Karpas-422 (cell line): ENCODE measurements around the gene SLC25A45. TPM values are rescaled to one million over a fixed set of nuclear protein-coding genes. Genes with fewer than 3 reads are reported as not detected.

Source experiments
- DNase-seq: peaks from one replicate; pipeline ENCODE4 v3.0.0-alpha.2; 2015
- H2AFZ ChIP-seq: fragments of 200-600 bp; sonication (generic); 2 replicates; pipeline ENCODE4 v1.6.1; 2014; ENCODE audit warnings: antibody characterized with exemption, low read length, mixed read lengths
- H3K27ac ChIP-seq: fragments of 200-600 bp; sonication (generic); 2 replicates; pipeline ENCODE4 v1.5.1; 2014; ENCODE audit warnings: mild to moderate bottlenecking, low read length, moderate library complexity
- H3K27me3 ChIP-seq: fragments of 200-600 bp; sonication (generic); 2 replicates; pipeline ENCODE4 v1.6.1; 2014; ENCODE audit warnings: low read length, mixed read lengths
- H3K36me3 ChIP-seq: fragments of 200-600 bp; sonication (generic); 2 replicates; pipeline ENCODE4 v1.6.1; 2014; ENCODE audit warnings: low read length, mixed read lengths; ENCODE audit not compliant: insufficient read depth
- H3K4me1 ChIP-seq: fragments of 200-600 bp; sonication (generic); 2 replicates; pipeline ENCODE4 v1.6.1; 2014; ENCODE audit warnings: mild to moderate bottlenecking, low read length, mixed read lengths
- H3K4me2 ChIP-seq: fragments of 200-600 bp; sonication (generic); 2 replicates; pipeline ENCODE4 v1.6.1; 2014; ENCODE audit warnings: low read length, low read depth, mild to moderate bottlenecking; ENCODE audit not compliant: poor library complexity, severe bottlenecking
- H3K4me3 ChIP-seq: fragments of 200-600 bp; sonication (generic); 2 replicates; pipeline ENCODE4 v1.5.1; 2014; ENCODE audit warnings: mild to moderate bottlenecking, antibody characterized with exemption, low read length, mixed read lengths
- H3K79me2 ChIP-seq: fragments of 200-600 bp; sonication (generic); 2 replicates; pipeline ENCODE4 v1.6.1; 2014; ENCODE audit warnings: mild to moderate bottlenecking, low read length, mixed read lengths
- H3K9ac ChIP-seq: fragments of 200-600 bp; sonication (generic); 2 replicates; pipeline ENCODE4 v1.6.0; 2014; ENCODE audit warnings: low read length
- H3K9me2 ChIP-seq: fragments of 200-600 bp; sonication (generic), shearing (Covaris generic); replicated peaks from 2 replicates; pipeline ENCODE4 v1.6.0; 2014; ENCODE audit warnings: mild to moderate bottlenecking, low read length, moderate library complexity; ENCODE audit not compliant: insufficient read depth
- H3K9me3 ChIP-seq: fragments of 300-700, 200-600 bp; sonication (generic); 2 replicates; pipeline ENCODE4 v1.6.1; 2014; ENCODE audit warnings: low read length, mixed read lengths
- H4K20me1 ChIP-seq: fragments of 200-600 bp; sonication (generic); 2 replicates; pipeline ENCODE4 v1.6.1; 2014; ENCODE audit warnings: mild to moderate bottlenecking, antibody characterized with exemption, low read length, low read depth; ENCODE audit not compliant: insufficient read depth
- total RNA-seq: library from RNA; depleted of rRNA; stranded (reverse); fragments of >200 nt; shearing (Covaris generic); gene quantifications from 2 replicates; pipeline ENCODE4 v1.2.3, GENCODE V29; 2014; ENCODE audit warnings: low replicate concordance

The SLC25A45 gene
- total RNA-seq, 1 experiment from 2014 or later = 9.7 TPM

- H3K36me3 ChIP-seq = 0 out of 2 replicates have a peak, but pooled peaks cover under 1% of the 10 kb centered on the region
- H3K4me1 ChIP-seq = peaks cover 14% of the 10 kb centered on the region
- no peaks in the 10 kb centered on the region for H3K9me2 ChIP-seq
- no peak overlapping the region for H2AFZ ChIP-seq
- no peaks in the 10 kb centered on the region for H3K9me3 ChIP-seq
- no peaks in the 10 kb centered on the region for H3K79me2 ChIP-seq
- no peak overlapping the region for H3K9ac ChIP-seq
- no peaks in the 10 kb centered on the region for H3K27me3 ChIP-seq
- H4K20me1 ChIP-seq = no peaks in the 10 kb centered on the region
- H3K27ac ChIP-seq = no peak overlapping the region
- DNase-seq = no peak
- H3K4me3 ChIP-seq = no peak overlapping the region
- H3K4me2 ChIP-seq = no peak overlapping the region
Observed at GRCh38 chr11:65356394-65356972, 26.0 kb downstream of the SLC25A45 start.

- no peak overlapping the region for H2AFZ ChIP-seq
Observed at GRCh38 chr11:65355776-65356393, 26.6 kb downstream of the SLC25A45 start.

GRCh38 chr11:65355013-65355775, 27.3 kb downstream of the SLC25A45 start:
- H3K9ac ChIP-seq = peak overlapping the region; percentile 71
- no peaks in the 10 kb centered on the region for H3K9me2 ChIP-seq
- H3K4me3 ChIP-seq = peak overlapping the region; percentile 80
- H3K27ac ChIP-seq = no peak overlapping the region
- no peaks in the 10 kb centered on the region for H3K27me3 ChIP-seq
- H3K4me2 ChIP-seq = peak overlapping the region; percentile 76
- H3K4me1 ChIP-seq = peaks cover 14% of the 10 kb centered on the region
- H3K9me3 ChIP-seq = no peaks in the 10 kb centered on the region
- no peaks in the 10 kb centered on the region for H3K79me2 ChIP-seq
- no peaks in the 10 kb centered on the region for H4K20me1 ChIP-seq
- H2AFZ ChIP-seq = peak overlapping the region; percentile 86
- peaks cover 8% of the 10 kb centered on the region; the same call in 1 of the 2 replicates for H3K36me3 ChIP-seq
- DNase-seq = peak; percentile 66

More at GRCh38 chr11:65355776-65356393, 26.6 kb downstream of the SLC25A45 start:
- Histone ChIP-seq H3K4me2 (peak overlapping the region; percentile 76), H3K9me3 (no peaks in the 10 kb centered on the region), H4K20me1 (no peaks in the 10 kb centered on the region), H3K36me3 (peaks cover 7% of the 10 kb centered on the region; the same call in 1 of the 2 replicates), H3K4me1 (peaks cover 14% of the 10 kb centered on the region), H3K9ac (peak overlapping the region; percentile 71; the same call in 1 of the 2 replicates), H3K27ac (no peak overlapping the region), H3K9me2 (no peaks in the 10 kb centered on the region), H3K79me2 (no peaks in the 10 kb centered on the region), H3K4me3 (no peak overlapping the region; the same call in 1 of the 2 replicates), H3K27me3 (no peaks in the 10 kb centered on the region)
- DNase-seq = no peak

GRCh38 chr11:65354265-65355012, 28.0 kb downstream of the SLC25A45 start, which contains the start of gene TIGD3:
Gene TIGD3 (plus strand): TSS chr11:65354751. CDS start chr11:65355809, 1,058 bp downstream.
- peak within 1 kb of the TSS; percentile 86 for H2AFZ ChIP-seq
- H3K4me3 ChIP-seq = peak within 1 kb of the TSS; percentile 80
- H3K27ac ChIP-seq = no peak within 1 kb of the TSS
- H3K9ac ChIP-seq = peak within 1 kb of the TSS; percentile 71
- no peaks in the 10 kb centered on the region for H3K79me2 ChIP-seq
- peaks cover 8% of the 10 kb centered on the region; the same call in 1 of the 2 replicates for H3K36me3 ChIP-seq
- peak; percentile 99 for DNase-seq
- no peaks in the 10 kb centered on the region for H4K20me1 ChIP-seq
- H3K9me3 ChIP-seq = no peaks in the 10 kb centered on the region
- H3K4me2 ChIP-seq = peak within 1 kb of the TSS; percentile 76
- peaks cover 14% of the 10 kb centered on the region for H3K4me1 ChIP-seq
- H3K9me2 ChIP-seq = no peaks in the 10 kb centered on the region
- no peaks in the 10 kb centered on the region for H3K27me3 ChIP-seq

- Histone ChIP-seq H2AFZ (0 out of 2 replicates have a peak overlapping the region, but pooled peaks have one; percentile 33), H3K4me1 (peaks cover 14% of the 10 kb centered on the region), H3K9me2 (no peaks in the 10 kb centered on the region), H3K79me2 (no peaks in the 10 kb centered on the region), H3K4me2 (peak overlapping the region; percentile 76), H3K27me3 (no peaks in the 10 kb centered on the region), H3K4me3 (peak overlapping the region; percentile 80; the same call in 1 of the 2 replicates), H3K9ac (peak overlapping the region; percentile 61; the same call in 1 of the 2 replicates), H4K20me1 (no peaks in the 10 kb centered on the region), H3K9me3 (no peaks in the 10 kb centered on the region), H3K36me3 (peaks cover 12% of the 10 kb centered on the region; the same call in 1 of the 2 replicates), H3K27ac (no peak overlapping the region)
- DNase-seq = no peak
Observed at GRCh38 chr11:65353900-65354264, 28.6 kb downstream of the SLC25A45 start.

- Histone ChIP-seq H3K27me3 (no peaks in the 10 kb centered on the region), H3K27ac (no peak overlapping the region)
Observed at GRCh38 chr11:65353376-65353775, 29.1 kb downstream of the SLC25A45 start.

GRCh38 chr11:65352783-65353182, 29.7 kb downstream of the SLC25A45 start:
- Histone ChIP-seq H3K36me3 (peaks cover 17% of the 10 kb centered on the region; the same call in 1 of the 2 replicates), H3K27ac (no peak overlapping the region)

More at GRCh38 chr11:65353376-65353775, 29.1 kb downstream of the SLC25A45 start:
- no peak for DNase-seq
- Histone ChIP-seq H3K9ac (no peak overlapping the region), H3K4me3 (no peak overlapping the region), H3K79me2 (no peaks in the 10 kb centered on the region), H3K4me1 (peaks cover 14% of the 10 kb centered on the region), H3K9me2 (no peaks in the 10 kb centered on the region), H2AFZ (no peak overlapping the region), H3K4me2 (no peak overlapping the region), H3K36me3 (peaks cover 17% of the 10 kb centered on the region; the same call in 1 of the 2 replicates), H3K9me3 (no peaks in the 10 kb centered on the region), H4K20me1 (no peaks in the 10 kb centered on the region)

More at GRCh38 chr11:65352783-65353182, 29.7 kb downstream of the SLC25A45 start:
- Histone ChIP-seq H3K9ac (no peak overlapping the region), H3K79me2 (no peaks in the 10 kb centered on the region), H3K9me3 (no peaks in the 10 kb centered on the region), H3K4me1 (peaks cover 14% of the 10 kb centered on the region), H4K20me1 (no peaks in the 10 kb centered on the region), H2AFZ (no peak overlapping the region), H3K9me2 (no peaks in the 10 kb centered on the region), H3K4me2 (no peak overlapping the region), H3K4me3 (no peak overlapping the region), H3K27me3 (no peaks in the 10 kb centered on the region)
- peak; percentile 66 for DNase-seq
